T-helper 2 cell treated with Interferon-gamma antibody and Interleukin-4, amounts not matched to agents 100 ng/mL and 5 ng/mL, for 36 hours (primary cell): ENCODE data around the gene PDE4B. TPM values are rescaled to one million over a fixed set of nuclear protein-coding genes. Genes with fewer than 3 reads are reported as not detected.

Experiments
- intact Hi-C: fragments of 100-400 bp; cut with micrococcal nuclease; formaldehyde crosslinking; loops from one replicate; pipeline ENCODE4 v1.15.1; 2023
- total RNA-seq: library from RNA; stranded (reverse); gene quantifications from 2 replicates; pipeline ENCODE4 v1.2.3, GENCODE V29; 2022

PDE4B gene
- total RNA-seq, 1 donor from 2014 or later: 16.9 TPM

- intact Hi-C loops: no loop called here
Observed at GRCh38 chr1:66227966-66228365, 435.3 kb downstream of the PDE4B start.

- intact Hi-C loops: no loop called here
Observed at GRCh38 chr1:66231217-66231616, 438.5 kb downstream of the PDE4B start.

- intact Hi-C loops: no loop called here
Observed at GRCh38 chr1:66231681-66232463, 439.2 kb downstream of the PDE4B start.

- intact Hi-C loops: no loop called here
Observed at GRCh38 chr1:66237042-66237441, 444.3 kb downstream of the PDE4B start.

- intact Hi-C loops: no loop called here
Observed at GRCh38 chr1:66237722-66238479, 445.2 kb downstream of the PDE4B start.

- intact Hi-C loops: loop anchor here (5.0 kb wide), 2 partner anchors 262 to 1003 kb away; no protein-coding TSS in a partner anchor
Observed at GRCh38 chr1:66239834-66240233, 447.1 kb downstream of the PDE4B start.

DNA sequence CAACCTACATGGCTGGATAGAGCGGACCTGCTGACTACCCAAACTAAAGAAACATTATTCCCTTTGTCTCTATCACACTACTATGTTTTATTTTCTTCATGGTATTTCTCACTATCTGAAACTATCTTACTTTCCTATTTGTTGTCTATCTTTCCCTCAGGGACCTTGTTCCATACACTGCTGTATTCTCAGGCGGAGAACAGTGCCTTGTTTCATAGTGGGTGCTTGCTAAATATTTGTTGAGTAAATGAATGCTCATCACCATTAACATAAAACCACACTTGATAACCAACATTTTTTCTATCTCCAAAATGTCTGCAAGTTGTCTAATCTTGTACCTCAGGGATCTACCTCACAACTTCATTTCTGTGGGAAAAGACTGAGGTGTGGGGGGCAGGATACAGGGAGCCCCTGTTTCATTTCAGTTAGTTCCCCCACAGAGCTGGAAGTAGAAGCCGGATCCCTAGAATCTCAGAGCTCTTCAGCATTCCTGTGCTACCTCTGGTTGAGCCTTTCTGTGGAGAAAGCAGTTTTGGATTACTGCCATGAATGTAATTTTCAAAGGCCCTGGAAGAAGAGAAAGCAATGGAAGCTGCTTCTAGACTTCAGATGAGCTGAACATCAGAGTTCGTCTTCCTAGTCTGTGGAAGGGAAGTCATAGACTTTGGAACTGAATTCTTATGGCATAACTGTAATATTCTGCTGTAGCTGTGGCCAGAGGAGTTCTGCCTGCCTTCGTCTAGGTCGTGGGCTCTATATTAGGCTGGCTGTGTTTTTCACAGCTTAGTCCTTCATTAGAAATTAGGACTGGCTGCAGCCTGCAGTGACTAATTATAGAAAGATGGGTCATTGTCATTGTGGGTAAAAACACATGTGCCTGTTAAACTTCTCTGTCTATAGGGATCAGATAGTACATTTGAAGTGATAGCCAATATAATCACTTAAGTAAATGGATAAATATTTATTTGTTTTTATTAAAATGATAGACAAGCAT is 448.1 kb downstream of the PDE4B start:
- intact Hi-C loops: loop anchor here (5.0 kb wide), 2 partner anchors 262 to 1003 kb away; no protein-coding TSS in a partner anchor

- intact Hi-C loops: loop anchor here (1.0 to 5.0 kb wide), 4 partner anchors 203 to 1006 kb away; no protein-coding TSS in a partner anchor
Observed at GRCh38 chr1:66242646-66243547, 450.2 kb downstream of the PDE4B start.

GRCh38 chr1:66243548-66244130 is 450.9 kb downstream of the PDE4B start:
- intact Hi-C loops: loop anchor here (1.0 to 5.0 kb wide), 3 partner anchors 259 to 1006 kb away; no protein-coding TSS in a partner anchor

DNA sequence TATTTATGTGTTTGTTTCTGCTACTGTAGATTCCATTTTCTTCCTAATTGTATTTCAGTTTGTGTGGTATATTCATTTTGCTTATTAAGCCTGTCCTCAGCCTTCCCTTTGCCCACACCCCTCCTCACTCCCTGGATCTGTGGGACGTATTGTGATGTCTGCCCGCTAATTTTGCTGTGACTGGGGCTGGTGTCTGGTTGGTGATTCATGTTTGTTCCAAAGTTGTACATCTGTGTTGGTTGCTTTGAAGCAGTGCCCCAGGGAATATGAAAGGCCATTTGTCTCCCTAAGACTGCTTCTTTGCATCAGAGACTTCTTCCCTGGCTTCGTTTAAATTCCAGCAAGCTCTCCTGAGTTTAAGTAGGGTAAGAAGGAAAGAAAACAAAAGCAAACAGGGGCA is 451.7 kb downstream of the PDE4B start:
- intact Hi-C loops: loop anchor here (5.0 kb wide), 2 partner anchors 258 to 1007 kb away; no protein-coding TSS in a partner anchor

DNA sequence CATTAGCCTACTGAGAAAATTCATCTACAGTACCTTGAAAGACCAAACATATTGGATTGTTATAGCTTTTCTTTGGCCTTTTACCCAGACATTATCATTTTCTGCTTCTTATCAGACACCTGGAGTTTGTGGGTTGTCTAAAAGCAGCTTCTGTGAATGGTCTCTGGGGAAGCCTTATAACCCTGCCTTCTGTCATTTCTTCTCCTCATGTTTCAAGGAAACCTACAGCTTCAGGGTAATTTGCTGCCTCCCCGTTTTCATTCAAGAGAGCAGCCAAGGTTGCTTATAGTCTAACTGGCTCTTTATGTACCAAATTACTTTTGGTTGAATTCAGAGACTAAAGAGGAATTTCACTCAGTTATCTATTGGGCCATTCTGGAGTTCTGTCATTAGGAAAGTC is 453.0 kb downstream of the PDE4B start:
- intact Hi-C loops: loop anchor here (2.0 kb wide), 1 partner anchor 37 kb away; no protein-coding TSS in a partner anchor

- intact Hi-C loops: loop anchor here (2.0 kb wide), 1 partner anchor 36 kb away; no protein-coding TSS in a partner anchor
Observed at GRCh38 chr1:66246351-66247269, 453.9 kb downstream of the PDE4B start.

GRCh38 chr1:66247415-66248208 is 454.9 kb downstream of the PDE4B start:
- intact Hi-C loops: loop anchor here (2.0 kb wide), 1 partner anchor 35 kb away; no protein-coding TSS in a partner anchor

DNA sequence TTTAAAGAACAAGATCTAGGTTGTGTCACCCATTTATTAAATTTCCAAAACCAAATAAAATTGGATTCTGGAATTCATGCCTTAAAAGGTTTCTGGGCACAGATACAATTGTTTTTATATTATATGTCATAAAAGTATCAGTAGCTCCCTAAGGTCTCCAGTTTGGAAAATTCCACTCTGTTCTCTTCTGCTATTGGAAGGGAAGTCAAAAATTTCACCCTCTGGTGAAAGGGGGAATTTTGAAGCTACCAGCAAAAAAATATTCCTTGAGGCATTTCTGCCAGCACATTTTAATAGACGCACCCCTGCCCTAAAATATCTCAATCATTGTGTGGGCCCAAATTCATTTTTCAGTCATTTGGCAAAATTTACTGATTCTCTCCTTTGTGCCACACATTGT is 455.6 kb downstream of the PDE4B start:
- intact Hi-C loops: no loop called here

DNA sequence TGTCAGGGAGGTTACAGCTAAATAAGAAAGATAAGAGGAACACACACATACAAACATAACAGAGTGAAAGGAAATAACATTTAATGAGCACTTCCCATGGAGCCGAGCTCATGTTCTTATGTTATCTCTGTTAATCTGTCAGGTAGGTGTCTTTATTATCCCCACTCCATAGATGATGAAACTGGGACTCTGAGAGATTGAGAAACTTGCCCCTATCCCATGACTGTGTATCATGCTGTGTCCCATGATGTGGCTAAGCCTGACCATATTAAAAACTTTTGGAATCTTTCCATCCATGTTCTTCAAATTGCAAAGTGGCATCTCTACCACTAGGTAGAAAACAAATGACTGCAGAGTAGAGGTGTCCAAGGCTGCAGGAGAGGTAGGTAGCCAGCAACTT is 456.1 kb downstream of the PDE4B start:
- intact Hi-C loops: no loop called here

DNA sequence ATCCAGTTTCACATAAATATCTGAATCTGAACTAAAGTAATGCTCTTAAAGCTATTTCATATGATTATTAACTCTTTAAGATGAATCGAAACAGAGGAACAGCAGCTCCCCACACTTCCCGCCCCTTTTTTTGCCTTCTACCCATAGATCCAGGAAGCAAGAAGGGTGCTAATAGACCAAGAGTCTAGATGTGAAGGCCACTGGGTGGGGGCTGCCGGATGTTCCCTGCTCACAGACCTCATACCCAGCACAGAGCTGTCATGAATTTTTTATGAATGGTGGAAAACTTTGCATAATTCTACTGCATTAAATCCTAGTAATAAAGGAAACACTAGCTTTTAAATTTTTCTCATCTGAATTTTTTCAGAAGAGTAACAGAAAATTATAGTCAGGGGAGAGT is 457.4 kb downstream of the PDE4B start:
- intact Hi-C loops: loop anchor here (5.0 to 10.0 kb wide), 2 partner anchors 107 to 475 kb away; no protein-coding TSS in a partner anchor

- intact Hi-C loops: loop anchor here (5.0 to 10.0 kb wide), 2 partner anchors 107 to 474 kb away; no protein-coding TSS in a partner anchor
Observed at GRCh38 chr1:66250478-66250877, 457.8 kb downstream of the PDE4B start.
